Measurements from ENCODE around the gene DSE. TPM values are rescaled to one million over a fixed set of nuclear protein-coding genes. Genes with fewer than 3 reads are reported as not detected.

Gene DSE
- total RNA-seq, 1 donor from 2014 or later = 11.7 TPM

DNA sequence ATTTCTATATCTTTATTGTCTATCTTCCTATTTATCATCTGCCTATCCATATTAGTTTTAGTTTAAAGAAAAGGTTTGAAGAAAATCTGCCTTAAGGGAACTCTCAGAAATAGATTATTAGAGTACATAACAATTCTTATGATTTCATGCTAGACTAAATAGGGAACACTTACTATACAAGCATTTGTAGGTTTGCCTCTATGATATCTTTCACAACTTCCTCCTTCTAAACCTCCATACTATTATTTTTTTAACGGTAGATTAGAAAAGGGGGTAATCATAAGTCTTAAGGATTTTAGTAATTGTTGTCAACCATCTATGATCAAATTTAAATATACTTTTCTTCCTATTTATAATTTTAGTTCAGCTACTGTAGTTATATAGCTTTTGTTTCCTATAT lies 11.6 kb upstream of the DSE start:
- DNase-seq (ENCODE audit: low spot score) (no peak), ATAC-seq (no peak)

DNA sequence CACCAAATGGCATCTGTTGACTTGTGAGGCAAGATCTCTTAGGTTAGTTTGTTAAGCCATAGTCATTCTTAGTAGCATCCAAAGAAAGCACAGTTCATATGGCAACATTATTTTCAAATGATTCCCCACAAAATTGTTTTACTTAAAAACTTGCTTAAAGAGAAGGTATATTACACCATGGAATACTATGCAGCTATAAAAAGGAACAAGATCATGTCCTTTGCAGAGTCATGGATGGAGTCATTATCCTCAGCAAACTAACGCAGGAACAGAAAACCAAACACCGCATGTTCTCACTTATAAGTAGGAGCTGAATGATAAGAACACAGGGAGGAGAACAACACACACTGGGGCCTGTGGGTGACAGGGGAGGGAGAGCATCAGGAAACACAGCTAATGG lies 10.9 kb upstream of the DSE start:
- no peak for ATAC-seq
- DNase-seq (ENCODE audit: low spot score) = no peak

DNA sequence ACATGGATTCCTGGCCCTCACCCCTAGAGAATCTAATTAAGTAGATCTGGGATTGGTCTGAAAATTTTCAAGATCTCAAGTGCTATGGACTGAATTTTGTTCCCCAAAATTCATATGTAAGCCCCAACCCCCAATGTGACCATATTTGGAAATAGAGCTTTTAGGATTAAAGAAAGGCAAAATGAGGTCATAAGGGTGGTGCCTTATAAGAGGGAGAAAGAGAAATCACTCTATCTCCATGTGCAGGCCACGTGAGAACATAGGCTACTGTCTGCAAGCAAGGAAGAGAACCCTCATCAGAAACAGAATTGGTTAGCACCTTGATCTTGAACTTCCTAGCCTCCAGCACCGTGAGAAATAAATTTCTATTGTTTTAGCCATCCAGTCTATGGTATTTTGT lies 8.5 kb upstream of the DSE start:
- no peak for DNase-seq (ENCODE audit: low spot score)
- ATAC-seq = no peak

DNA sequence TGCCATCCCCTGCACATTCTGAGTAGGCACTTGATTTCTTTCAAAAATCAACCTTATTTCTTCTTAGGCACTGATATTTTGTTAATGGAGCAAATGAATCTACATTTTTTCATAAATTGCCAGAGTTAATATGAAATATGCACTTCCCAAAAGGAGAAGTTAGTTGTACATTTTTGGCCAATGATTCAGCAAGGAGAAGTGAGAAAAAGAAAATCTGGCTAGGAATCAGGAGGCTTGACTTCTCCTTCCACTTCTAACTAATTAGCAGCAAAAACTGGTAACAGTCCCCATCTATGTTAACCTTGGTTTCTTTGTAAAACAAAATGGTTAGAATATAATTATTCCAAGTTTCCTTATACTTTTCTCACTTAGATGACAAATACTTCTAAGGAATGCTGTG lies 7.0 kb upstream of the DSE start:
- no peak for DNase-seq (ENCODE audit: low spot score)
- no peak for ATAC-seq

DNA sequence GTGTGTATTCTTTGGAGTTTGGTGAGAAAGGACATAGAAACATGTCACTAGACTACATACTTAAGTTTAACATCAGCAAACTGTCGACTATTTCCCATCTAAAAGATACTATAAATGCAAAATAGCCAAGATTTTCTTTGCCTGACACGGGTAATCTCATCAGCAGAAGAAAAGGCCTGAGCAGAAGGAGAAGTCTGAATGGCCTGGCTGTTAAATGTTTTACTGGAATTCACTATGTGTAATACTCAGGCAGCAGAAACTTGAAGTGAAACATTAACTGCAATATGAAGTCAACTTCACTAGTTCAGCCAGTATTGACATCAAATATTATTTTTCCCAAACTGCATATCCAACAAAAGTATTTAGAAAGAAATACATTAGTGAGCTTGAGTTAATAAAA lies 6.4 kb upstream of the DSE start:
- ATAC-seq = peak; percentile 40
- DNase-seq (ENCODE audit: low spot score) = no peak

DNA sequence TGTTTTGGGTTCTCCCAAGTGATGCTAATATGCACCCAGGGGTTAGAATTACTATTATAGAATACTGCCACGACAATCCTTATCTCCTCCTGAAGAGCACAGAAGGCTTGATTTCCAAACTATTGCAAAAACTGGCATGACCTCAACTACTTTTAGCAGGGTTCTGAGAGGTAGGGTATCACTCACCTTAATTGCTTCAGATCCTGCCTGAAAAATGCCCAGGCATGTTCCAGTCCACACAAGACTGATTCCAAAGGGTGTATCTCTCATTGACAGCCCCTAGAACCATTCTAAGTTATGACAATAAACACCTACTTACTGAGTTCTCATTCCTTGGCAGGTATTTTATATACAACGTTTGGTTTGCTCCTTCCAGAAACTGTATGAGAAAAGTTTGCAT lies 5.0 kb upstream of the DSE start:
- DNase-seq (ENCODE audit: low spot score) (no peak), ATAC-seq (no peak)

DNA sequence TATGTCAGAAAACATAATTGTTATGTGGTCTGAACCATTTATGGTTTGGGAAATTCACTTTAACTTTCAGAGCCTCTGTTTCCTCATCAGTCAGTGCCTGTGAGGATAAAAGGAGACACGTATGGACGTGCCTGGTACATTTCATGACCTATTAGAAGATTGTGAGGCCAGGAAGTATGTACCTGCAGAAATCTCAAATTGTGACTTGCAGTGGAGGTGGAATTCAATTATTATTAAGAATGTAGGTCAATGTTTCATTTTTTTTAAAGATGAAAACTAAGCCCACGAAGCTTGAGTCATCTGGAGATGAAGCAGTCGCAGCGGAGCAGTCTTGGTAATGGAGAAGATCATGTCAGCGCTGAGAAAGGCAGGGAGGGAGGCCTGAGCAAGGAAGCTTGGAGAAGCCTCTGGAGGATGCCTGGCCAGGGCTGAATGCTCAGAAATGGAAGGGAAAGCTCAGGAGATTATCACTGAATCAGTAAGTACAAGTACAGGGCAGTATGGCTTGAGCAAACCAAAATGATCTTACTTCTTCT lies 3.9 kb upstream of the DSE start:
- DNase-seq (ENCODE audit: low spot score) = no peak
- ATAC-seq = no peak

DNA sequence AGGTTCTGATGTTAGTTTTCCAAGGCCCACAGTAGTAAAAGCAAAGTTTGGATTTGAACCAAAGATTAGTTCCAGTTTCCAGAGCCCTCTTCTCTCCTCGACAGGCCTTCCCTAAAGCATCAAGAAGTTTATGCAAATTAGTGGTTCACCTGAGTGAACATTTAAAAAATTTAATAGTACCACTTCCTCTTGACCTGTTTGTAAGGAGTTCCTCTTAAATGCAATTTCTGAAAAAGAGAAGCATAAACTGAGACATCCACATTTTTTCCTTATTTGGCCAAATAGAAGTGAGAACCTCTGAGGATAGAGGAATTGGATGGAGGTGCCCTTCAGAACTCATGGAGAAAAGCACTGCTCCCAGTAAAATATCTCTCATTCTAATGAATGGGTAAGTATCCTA lies 1.2 kb upstream of the DSE start:
- no peak for DNase-seq (ENCODE audit: low spot score)
- ATAC-seq = no peak

DNA sequence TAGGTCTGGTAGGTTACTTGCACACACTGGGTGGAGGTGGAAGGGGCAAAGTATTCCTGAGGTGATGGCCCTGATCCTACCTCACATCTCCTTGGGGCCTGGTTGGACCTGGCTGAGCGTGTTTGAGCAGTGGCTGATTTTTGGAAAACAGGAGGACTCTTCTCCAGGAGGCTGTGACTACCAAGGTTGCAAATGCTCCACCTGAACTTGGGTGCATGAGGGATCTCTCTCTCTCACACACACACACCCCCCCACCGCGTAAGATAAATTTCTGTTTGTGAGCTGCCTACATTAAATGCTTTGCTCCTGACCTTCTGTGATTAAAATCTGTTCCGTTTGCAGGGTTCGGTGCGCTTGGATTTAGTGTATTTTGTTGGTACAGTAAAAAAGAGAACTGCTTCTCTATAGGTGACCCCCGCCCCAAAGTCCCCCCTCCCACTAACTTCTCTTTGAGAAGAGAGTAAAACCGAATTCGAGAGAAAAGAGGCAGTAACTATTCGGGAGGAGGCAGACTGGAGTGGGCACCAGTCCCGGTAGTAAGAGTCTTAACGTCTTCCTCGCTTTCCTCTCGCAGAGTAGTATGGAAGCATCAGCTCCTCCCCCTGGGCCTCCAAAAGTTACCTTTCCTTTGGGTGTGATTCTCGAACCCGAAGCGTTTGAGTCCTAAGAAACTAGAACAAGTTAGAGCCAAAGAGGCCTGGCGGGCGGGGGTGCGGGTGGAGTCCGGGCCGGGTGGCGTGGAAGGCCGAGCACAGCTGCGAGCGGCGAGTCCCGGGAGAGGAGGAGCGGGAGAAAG lies 585 bp upstream of the DSE start:
- no peak for DNase-seq (ENCODE audit: low spot score)
- ATAC-seq = peak; percentile 25

DNA sequence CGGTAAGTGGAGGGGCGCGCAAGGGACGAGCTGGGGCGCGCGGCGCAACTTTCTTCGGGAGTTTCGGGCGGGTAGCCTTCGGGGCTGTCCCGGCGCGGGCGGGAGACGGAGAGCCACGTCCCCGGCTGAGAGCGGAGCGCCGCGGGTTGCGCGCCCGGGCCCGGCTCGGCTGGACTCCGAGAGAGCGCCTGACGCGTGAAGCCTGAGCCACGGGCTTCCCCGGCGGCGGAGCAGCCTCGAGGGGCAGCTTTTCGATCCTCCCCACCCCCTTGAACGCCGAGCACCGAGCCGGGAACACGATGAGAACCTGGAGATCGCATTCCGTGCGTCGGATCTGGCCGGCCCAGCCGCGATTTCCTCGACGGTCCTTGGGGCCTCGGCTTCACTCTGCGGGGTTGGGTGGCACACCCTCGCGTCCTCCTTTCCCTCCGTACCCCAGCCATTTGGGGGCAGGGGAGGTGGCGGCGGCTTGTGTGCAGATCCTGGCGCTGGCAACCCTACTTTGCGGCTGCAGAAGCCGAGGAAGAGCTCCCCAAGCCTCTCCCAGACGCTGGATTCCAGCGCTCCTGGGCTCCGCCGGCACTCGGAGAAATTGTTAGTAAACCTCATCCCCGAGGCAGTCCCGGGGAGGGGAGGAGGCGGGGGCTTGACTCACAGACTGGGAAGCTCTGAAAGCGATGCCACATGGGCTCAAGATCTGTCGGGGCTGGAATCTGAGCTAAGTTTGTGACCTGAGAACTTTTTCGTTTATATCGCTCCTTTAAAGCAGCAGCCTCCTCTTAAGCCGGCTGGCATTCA lies 572 bp downstream of the DSE start:
- peak; percentile 51 for DNase-seq (ENCODE audit: low spot score)
- peak; percentile 77 for ATAC-seq

DNA sequence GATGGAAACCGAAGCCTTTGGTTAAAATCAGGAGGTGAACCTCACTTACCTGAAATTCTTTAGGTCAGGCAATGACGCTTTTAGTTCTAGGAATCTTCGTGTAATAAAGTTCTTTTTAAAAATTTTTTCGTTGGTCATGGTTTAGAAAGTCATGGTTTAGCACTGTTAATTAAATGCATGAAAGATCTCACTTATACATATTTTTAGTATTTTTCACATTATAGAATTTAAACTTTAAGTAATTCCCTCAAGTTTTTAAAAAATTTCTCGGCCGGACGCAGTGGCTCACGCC lies 1.1 kb downstream of the DSE start:
- no peak for DNase-seq (ENCODE audit: low spot score)
- ATAC-seq = no peak

DNA sequence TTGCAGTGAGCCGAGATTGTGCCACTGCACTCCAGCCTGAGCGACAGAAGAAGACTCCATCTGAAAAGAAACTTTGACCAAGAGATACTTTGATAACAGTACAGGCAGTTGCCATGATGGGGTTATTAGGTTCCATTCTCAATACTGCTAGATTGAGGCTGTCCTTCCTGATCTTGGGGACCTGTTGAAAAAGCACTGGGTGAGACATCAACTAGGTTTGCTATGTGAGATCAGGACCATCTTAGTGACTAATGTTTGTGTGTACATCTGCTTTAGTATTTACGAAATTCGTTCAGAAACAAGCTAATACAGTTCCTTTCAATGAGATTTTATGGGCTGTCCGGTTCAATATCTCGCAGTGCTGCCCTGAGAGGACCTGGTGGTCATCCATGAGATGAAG lies 2.6 kb downstream of the DSE start:
- no peak for DNase-seq (ENCODE audit: low spot score)
- ATAC-seq = no peak

DNA sequence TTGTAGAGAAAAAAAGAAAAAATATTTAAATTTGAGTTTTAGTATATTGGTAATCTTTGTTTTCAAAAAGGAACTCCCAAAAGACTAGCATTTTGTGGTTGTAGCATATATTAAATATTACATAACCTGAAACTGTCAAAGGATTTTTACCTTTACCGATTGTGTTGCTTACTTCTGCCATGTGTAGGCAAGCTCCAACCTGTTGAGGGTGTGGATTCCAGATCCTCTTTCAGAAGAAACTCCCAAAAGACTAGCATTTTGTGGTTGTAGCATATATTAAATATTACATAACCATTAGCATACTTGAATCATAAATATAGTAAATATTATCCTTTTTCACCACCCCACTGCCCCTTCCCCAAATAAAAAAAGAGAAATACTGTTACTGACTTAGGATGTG lies 3.2 kb downstream of the DSE start:
- DNase-seq (ENCODE audit: low spot score) (no peak), ATAC-seq (no peak)

DNA sequence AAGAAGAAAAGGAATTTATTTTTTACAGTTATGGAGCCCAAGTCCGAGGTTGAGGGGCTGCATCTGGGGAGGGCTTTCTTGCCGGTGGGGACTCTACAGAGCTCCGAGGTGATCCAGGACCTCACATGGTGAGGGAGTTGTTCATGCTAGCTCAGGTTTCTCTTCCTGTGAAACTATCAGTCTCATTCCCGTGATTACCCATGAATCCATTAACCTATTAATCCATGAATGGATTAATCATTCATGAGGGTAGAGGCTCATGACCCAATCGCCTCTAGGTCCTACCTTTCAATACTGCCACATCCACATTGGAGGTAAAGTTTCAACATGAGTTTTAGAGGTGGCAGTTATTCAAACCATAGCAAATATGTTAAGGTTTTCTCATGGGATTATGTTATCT lies 3.8 kb downstream of the DSE start:
- DNase-seq (ENCODE audit: low spot score) = no peak
- ATAC-seq = no peak

DNA sequence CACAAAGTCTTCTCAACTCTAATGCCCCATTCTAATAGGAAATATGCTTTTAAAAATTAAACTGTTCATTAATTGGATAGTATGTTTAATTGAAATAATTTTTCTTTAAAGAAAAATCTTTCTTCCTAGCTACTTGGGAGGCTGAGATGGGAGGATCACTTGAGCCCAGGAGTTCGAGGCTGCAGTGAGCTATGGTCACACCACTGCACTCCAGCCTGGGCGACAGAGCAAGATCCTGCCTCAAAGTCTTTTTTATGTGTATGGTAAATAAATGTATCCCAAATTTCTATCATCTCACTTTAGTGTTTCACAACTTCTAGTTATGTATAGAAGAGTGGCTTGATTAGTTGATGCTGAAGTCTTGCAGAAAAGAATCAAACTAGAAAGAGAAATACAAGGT lies 4.5 kb downstream of the DSE start:
- ATAC-seq (no peak), DNase-seq (ENCODE audit: low spot score) (no peak)

DNA sequence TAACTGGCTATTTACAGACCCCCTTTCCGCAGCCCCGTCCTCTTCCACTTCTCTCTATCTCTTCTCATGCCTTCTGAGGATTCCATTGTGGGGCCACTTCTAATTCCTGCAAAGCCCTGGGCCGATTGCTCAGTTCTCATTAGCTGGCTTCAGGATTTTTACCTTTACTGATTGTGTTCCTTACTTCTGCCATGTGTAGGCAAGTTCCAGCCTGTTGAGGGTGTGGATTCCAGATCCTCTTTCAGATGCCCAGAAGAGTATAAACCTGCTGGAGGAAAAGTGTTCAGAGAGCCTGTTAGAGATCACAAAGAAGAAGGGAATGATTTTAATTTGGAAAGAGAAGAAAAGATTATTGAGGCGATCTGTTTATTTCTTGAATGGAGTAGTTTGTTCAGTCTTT lies 5.4 kb downstream of the DSE start:
- DNase-seq (ENCODE audit: low spot score) = no peak
- no peak for ATAC-seq

DNA sequence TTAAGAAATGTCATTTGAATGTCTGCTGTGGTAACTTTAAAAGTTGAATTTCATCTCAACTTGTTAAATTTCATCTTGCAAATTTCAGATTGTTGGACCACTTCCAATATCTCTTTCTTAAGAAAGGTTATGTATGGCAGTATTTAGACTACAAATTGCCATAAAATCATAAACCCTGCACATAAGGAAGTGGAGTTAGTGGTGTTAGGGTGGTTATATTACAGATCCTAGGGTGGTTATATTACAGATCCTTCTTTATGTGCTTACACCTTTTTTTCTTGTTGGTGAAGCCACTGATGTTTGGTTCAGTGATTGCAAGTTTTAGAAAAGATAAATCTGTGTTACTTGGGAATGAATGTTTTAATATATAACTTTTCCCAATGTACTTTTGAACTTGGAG lies 9.0 kb downstream of the DSE start:
- DNase-seq (ENCODE audit: low spot score) (no peak), ATAC-seq (no peak)

DNA sequence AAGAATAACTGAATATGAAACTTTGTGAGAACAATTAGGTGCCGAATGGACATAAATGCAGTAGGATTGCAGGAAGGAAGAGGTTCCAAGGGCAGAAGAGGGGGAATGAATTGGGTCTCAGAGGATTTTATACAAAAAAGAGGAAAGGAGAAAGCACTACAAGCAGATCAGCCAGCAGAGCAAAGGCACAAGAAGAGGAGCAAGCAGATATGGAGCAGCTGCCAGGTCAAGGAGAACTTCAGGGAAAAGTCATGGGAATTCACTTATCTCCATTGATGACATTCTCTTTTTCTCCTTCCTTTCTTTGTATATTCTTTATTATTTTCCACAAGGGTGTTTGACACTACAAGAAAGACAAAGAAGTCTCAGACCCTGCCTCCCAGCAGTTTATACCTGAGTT lies 9.6 kb downstream of the DSE start:
- no peak for ATAC-seq
- no peak for DNase-seq (ENCODE audit: low spot score)

DNA sequence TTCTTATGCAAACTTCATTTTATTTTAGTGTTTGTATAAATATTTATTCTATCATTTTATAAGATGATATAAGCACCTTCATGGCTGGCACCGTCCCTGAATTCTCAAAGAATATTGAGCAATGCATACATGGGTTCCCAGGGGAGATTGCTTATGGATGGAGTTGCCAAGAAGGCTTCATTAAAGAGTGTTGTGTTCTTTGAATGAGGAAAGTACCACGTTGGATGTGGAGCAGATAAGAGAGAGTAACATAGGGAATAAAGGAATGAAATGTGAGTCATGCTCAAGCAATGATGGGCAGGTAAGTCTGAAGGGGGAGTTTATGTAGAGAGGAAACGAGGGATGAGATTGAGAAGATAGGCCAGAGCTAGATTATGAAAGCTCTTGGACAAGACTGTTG lies 10.3 kb downstream of the DSE start:
- no peak for DNase-seq (ENCODE audit: low spot score)
- no peak for ATAC-seq

DNA sequence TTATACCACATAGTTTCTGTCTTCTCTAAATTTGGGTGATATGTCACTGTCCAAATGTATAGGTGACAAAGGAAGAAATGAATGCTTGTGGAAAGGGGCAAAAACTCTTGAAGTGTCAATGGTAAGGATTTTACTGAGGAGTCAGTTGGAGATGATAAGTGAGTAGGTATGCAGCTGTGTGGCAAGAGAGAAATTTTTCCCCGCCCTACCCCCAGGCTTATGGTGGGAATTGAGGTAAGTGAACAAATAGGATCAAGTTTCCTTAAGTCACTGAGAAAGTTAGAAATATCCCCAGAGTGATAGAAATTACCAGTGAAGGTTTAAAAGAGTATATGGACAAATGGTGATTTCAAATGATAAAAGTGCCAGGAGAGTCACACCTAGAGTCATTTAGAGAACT lies 11.8 kb downstream of the DSE start:
- ATAC-seq = no peak
- DNase-seq (ENCODE audit: low spot score) = no peak

DNA sequence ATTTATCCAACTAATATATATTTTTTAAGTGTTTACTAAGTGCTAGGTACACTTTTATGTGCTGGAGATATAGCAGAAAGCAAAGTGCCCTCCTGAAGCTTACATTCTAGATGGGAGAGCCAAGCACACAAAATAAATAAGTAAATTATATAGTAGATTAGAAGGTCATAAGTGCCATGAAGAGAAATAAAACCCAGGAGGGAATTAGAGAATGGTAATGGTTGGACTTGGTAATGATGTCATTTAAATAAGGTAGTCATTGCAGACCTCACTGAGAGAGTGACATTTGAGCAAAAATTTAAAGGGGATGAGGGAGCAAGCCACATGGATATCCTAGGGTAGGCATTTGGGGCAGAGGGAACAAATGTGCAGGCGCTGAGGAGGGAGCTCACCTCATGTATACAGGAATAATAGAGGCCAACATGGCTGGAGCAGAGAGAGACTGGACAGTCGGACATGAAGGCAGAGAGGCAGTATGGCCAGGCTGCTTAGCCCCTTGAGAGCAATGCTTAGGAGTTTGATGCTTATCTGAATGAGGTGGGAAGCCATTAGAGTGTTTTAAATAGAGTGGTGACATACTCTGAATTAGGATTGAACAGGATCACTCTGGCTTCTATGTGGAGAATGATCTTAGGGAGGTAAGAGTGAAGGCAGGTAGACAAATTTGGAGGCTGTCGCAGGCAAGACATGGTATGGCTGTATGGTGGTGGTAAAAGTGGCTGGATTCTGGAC lies 14.1 kb downstream of the DSE start:
- DNase-seq (ENCODE audit: low spot score) (no peak), ATAC-seq (no peak)

DNA sequence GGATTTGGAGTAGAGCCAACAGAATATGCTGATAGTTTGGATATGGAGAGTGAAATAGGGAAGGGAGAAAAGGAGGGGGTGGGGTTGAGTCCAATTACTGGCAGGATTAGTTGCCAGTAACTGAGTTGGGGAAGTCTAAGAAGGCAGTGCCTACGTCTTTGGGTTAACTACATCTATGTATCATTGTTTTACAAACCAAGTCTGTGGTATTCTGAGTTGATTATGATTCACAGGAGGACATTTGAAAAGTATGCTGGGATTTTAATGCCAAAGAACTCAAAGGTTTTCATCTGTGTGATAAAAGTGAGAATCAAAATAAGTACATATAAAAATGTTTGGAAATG lies 14.7 kb downstream of the DSE start:
- no peak for DNase-seq (ENCODE audit: low spot score)
- no peak for ATAC-seq
